Endothelial cell of umbilical vein (primary cell): ENCODE data around the gene ITIH5.

Experiments used
- POLR2A ChIP-seq: IDR thresholded peaks from 2 replicates; pipeline ENCODE4 v1.6.1; 2012; ENCODE audit warnings: low read depth, mild to moderate bottlenecking, control low read depth, low read length
- POLR2AphosphoS5 ChIP-seq: IDR thresholded peaks from 2 replicates; pipeline ENCODE4 v1.6.1; 2012; ENCODE audit warnings: low read depth, mild to moderate bottlenecking, control low read depth, low read length, moderate library complexity; ENCODE audit not compliant: insufficient read depth
- TF ChIP-seq, protein P1 (sequence below), 2 donors: IDR thresholded peaks; 1 replicate in 1 of 2; 2 replicates in 1 of 2; pipeline ENCODE4 v1.5.1; 2011; ENCODE audit warnings: low read length in 2 of 2, mild to moderate bottlenecking in 2 of 2, moderate library complexity in 2 of 2, control low read depth in 1 of 2, inconsistent platforms in 1 of 2, low read depth in 1 of 2; ENCODE audit not compliant: insufficient read depth in 1 of 2; ENCODE audit errors: extremely low read depth in 1 of 2

DNA sequence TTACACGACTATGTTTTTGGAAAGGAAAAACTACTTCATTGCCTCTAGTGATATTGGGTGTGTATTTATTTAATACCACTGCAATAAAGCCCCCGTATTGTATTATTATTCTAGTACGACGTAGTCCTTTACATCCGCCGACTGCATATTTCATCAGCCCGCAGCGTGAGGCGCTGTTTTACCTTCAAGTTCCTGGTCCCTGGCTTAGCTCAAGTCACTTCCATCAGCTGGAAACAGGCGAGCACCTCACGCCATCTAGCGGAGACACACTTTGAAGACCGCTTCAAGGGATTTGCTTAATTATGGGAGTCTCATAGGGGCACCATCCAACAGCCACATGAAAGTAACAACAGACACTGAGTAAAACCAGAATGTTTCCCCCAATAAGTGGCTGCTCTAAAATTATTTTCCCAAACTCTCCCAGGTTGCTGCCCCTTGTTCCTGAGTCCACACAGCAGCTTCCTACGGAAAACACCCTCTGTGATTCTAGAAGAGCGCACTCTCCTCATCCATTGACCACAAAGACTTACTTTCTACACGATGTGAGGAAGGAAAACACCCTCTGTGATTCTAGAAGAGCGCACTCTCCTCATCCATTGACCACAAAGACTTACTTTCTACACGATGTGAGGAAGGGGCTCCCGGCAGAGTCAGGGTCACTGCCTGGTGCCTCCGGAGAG, 20.6 kb upstream of the ITIH5 start:
- TF ChIP-seq, protein P1, sequence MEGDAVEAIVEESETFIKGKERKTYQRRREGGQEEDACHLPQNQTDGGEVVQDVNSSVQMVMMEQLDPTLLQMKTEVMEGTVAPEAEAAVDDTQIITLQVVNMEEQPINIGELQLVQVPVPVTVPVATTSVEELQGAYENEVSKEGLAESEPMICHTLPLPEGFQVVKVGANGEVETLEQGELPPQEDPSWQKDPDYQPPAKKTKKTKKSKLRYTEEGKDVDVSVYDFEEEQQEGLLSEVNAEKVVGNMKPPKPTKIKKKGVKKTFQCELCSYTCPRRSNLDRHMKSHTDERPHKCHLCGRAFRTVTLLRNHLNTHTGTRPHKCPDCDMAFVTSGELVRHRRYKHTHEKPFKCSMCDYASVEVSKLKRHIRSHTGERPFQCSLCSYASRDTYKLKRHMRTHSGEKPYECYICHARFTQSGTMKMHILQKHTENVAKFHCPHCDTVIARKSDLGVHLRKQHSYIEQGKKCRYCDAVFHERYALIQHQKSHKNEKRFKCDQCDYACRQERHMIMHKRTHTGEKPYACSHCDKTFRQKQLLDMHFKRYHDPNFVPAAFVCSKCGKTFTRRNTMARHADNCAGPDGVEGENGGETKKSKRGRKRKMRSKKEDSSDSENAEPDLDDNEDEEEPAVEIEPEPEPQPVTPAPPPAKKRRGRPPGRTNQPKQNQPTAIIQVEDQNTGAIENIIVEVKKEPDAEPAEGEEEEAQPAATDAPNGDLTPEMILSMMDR (IDR thresholded peaks at IDR 0.05; ENCODE audit: extremely low read depth in 1 of 2, insufficient read depth in 1 of 2, low read depth in 1 of 2, low read length in 2 of 2), result peak; percentile 83 to 88
- no peak for TF ChIP-seq POLR2AphosphoS5
- no peak for TF ChIP-seq POLR2A
